Panc1 (cell line): ENCODE results near the gene CREB3L2. TPM values are rescaled to one million over a fixed set of nuclear protein-coding genes. Genes with fewer than 3 reads are reported as not detected.

Experiments
- ATAC-seq: fragments of 200-7000 bp; cut with Tn5 transposase; 2 replicates; pipeline ENCODE4 v1.9.1; 2020; ENCODE audit warnings: mild to moderate bottlenecking, moderate library complexity
- BruUV-seq: library from RNA; stranded (reverse); fragments of 400-500 nt; replicated peaks from 2 replicates; lab custom pipeline; 2021; lab: Mats Ljungman, UMichigan
- CTCF ChIA-PET: fragments of 300-600 bp; sonication (Branson Sonifier 250); formaldehyde crosslinking; loops from one replicate; lab custom pipeline; 2022; ENCODE audit warnings: antibody characterized with exemption; lab: Charles Lee
- POLR2A ChIA-PET: fragments of 300-600 bp; sonication (Branson Sonifier 250); formaldehyde crosslinking; loops from one replicate; lab custom pipeline; 2022; ENCODE audit warnings: antibody characterized with exemption; lab: Charles Lee
- DNase-seq: peaks from one replicate; pipeline ENCODE4 v3.0.0-alpha.2; 2010; ENCODE audit warnings: low read depth, low spot score
- H3K27ac ChIP-seq: 2 replicates; pipeline ENCODE4 v1.5.1; 2011; ENCODE audit warnings: mild to moderate bottlenecking, low read length, inconsistent platforms
- H3K27me3 ChIP-seq: fragments of 200-500 bp; sonication (Bioruptor generic); 2 replicates; pipeline ENCODE4 v1.6.0; 2014; ENCODE audit warnings: low read length, inconsistent platforms; ENCODE audit not compliant: control insufficient read depth, insufficient read depth
- H3K36me3 ChIP-seq: fragments of 200-500 bp; sonication (Bioruptor generic); 2 replicates; pipeline ENCODE4 v1.5.1; 2014; ENCODE audit warnings: inconsistent platforms, mild to moderate bottlenecking, low read length, moderate library complexity; ENCODE audit not compliant: control insufficient read depth, insufficient read depth
- H3K4me1 ChIP-seq: 2 replicates; pipeline ENCODE4 v1.5.1; 2011; ENCODE audit warnings: inconsistent platforms, mild to moderate bottlenecking, low read length, moderate library complexity; ENCODE audit not compliant: control insufficient read depth, insufficient read depth
- H3K4me3 ChIP-seq, 2 experiments: 2 replicates each; pipeline ENCODE4 v1.5.1; 2011 to 2012; ENCODE audit warnings: low read depth in 2 of 2, low read length in 2 of 2, mild to moderate bottlenecking in 2 of 2, inconsistent platforms in 1 of 2, moderate library complexity in 1 of 2
- H3K9me3 ChIP-seq: fragments of 200-500 bp; sonication (Bioruptor generic); 2 replicates; pipeline ENCODE4 v1.5.1; 2014; ENCODE audit warnings: low read depth, mild to moderate bottlenecking, inconsistent platforms, low read length, moderate library complexity; ENCODE audit not compliant: control insufficient read depth, insufficient read depth
- POLR2AphosphoS5 ChIP-seq: IDR thresholded peaks from 2 replicates; pipeline ENCODE4 v1.6.1; 2012; ENCODE audit warnings: mild to moderate bottlenecking, low read depth, low read length, moderate library complexity
- SIN3A ChIP-seq: IDR thresholded peaks from 2 replicates; pipeline ENCODE4 v1.6.1; 2012; ENCODE audit warnings: low read depth, mild to moderate bottlenecking, low read length, moderate library complexity, borderline replicate concordance; ENCODE audit not compliant: insufficient read depth
- TCF7L2 ChIP-seq: IDR thresholded peaks from 2 replicates; pipeline ENCODE4 v1.6.1; 2011; ENCODE audit warnings: mild to moderate bottlenecking, low read depth, low read length, inconsistent platforms
- in situ Hi-C: cut with HindIII; loops from 2 replicates; pipeline ENCODE4 v1.10.0; 2016; ENCODE audit warnings: low sequenced_read_pairs, low pct_unique_long_range_greater_than_20kb
- intact Hi-C: fragments of 100-400 bp; cut with micrococcal nuclease; formaldehyde crosslinking; loops from one replicate; pipeline ENCODE4 v1.10.0; 2022; ENCODE audit not compliant: unreplicated experiment
- total RNA-seq: library from RNA; stranded (reverse); gene quantifications from one replicate; pipeline ENCODE4 v1.2.1, GENCODE V29; 2021; ENCODE audit not compliant: unreplicated experiment
- TF ChIP-seq, protein P1 (sequence below): fragments of 450-650 bp; IDR thresholded peaks from 2 replicates; pipeline ENCODE4 v1.5.1; 2017; ENCODE audit warnings: mild to moderate bottlenecking
- TF ChIP-seq, protein P2 (sequence below), 2 experiments: IDR thresholded peaks; 2 replicates each; pipeline ENCODE4 v1.6.1; 2011 to 2012; ENCODE audit warnings: low read depth in 2 of 2, control low read depth in 1 of 2, low read length in 1 of 2, mild to moderate bottlenecking in 1 of 2, moderate library complexity in 1 of 2; ENCODE audit not compliant: insufficient read depth in 1 of 2

CREB3L2 gene
- total RNA-seq, 1 experiment from 2014 or later = 22.7 TPM

DNA sequence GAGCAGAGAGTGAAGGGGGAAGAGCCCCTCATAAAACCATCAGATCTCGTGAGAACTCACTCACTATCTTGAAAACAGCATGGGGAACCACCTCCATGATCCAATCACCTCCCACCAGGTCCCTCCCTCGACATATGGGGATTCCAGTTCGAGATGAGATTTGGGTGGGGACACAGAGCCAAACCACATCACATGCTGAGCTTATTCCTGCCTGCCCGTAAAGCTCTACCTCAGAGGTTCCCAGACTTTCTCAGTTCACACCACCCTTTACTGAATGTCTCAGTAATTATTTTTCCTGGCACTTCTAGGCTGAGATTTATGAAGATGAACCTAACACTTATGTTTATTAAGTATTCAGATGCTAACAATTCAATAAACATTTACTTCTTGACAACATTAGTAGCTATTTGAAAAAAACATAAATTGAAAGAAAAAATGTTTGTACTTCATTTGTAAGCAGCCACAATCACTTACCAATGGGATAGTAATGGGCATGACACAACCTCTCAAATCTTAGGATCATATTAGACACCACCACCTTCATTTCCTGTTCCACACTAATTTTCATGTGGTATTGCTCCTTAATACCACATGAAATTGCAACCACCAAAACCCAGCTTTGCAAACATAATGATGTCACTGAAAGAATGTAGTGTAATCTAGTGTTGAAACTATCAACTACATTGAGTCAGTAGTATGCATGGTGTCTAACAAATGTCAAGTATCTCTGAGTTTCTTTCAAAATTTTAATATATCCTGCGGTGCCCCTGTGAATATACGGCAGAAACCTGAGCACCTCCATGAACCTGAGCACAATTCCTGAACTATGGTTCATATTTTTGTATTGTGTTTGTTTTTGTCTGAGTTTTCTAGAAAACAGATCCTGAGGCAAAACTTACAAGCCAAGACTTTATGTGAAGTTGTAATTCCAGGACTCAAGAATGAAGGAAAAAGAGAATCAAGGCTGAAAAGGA is 150.6 kb downstream of the CREB3L2 start:
- ATAC-seq (no peak), DNase-seq (no peak)
- TF ChIP-seq, protein P1, sequence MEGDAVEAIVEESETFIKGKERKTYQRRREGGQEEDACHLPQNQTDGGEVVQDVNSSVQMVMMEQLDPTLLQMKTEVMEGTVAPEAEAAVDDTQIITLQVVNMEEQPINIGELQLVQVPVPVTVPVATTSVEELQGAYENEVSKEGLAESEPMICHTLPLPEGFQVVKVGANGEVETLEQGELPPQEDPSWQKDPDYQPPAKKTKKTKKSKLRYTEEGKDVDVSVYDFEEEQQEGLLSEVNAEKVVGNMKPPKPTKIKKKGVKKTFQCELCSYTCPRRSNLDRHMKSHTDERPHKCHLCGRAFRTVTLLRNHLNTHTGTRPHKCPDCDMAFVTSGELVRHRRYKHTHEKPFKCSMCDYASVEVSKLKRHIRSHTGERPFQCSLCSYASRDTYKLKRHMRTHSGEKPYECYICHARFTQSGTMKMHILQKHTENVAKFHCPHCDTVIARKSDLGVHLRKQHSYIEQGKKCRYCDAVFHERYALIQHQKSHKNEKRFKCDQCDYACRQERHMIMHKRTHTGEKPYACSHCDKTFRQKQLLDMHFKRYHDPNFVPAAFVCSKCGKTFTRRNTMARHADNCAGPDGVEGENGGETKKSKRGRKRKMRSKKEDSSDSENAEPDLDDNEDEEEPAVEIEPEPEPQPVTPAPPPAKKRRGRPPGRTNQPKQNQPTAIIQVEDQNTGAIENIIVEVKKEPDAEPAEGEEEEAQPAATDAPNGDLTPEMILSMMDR = no peak
- TF ChIP-seq, protein P2, sequence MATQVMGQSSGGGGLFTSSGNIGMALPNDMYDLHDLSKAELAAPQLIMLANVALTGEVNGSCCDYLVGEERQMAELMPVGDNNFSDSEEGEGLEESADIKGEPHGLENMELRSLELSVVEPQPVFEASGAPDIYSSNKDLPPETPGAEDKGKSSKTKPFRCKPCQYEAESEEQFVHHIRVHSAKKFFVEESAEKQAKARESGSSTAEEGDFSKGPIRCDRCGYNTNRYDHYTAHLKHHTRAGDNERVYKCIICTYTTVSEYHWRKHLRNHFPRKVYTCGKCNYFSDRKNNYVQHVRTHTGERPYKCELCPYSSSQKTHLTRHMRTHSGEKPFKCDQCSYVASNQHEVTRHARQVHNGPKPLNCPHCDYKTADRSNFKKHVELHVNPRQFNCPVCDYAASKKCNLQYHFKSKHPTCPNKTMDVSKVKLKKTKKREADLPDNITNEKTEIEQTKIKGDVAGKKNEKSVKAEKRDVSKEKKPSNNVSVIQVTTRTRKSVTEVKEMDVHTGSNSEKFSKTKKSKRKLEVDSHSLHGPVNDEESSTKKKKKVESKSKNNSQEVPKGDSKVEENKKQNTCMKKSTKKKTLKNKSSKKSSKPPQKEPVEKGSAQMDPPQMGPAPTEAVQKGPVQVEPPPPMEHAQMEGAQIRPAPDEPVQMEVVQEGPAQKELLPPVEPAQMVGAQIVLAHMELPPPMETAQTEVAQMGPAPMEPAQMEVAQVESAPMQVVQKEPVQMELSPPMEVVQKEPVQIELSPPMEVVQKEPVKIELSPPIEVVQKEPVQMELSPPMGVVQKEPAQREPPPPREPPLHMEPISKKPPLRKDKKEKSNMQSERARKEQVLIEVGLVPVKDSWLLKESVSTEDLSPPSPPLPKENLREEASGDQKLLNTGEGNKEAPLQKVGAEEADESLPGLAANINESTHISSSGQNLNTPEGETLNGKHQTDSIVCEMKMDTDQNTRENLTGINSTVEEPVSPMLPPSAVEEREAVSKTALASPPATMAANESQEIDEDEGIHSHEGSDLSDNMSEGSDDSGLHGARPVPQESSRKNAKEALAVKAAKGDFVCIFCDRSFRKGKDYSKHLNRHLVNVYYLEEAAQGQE (IDR thresholded peaks at IDR 0.05; ENCODE audit: insufficient read depth in 1 of 2, low read depth in 2 of 2, low read length in 1 of 2) = no peak
- TF ChIP-seq TCF7L2 (no peak), POLR2AphosphoS5 (no peak), SIN3A (no peak)
- no peak overlapping the region for H3K27ac ChIP-seq
- H3K9me3 ChIP-seq = no peaks in the 10 kb centered on the region
- no peak overlapping the region for H3K4me3 ChIP-seq
- H3K36me3 ChIP-seq = no peaks in the 10 kb centered on the region
- H3K4me1 ChIP-seq = no peaks in the 10 kb centered on the region
- BruUV-seq = no TSS peak
- POLR2A ChIA-PET = no interaction called here
- intact Hi-C loops (no loop called here), in situ Hi-C loops (no loop called here)
- CTCF ChIA-PET = no interaction called here
- H3K27me3 ChIP-seq = peaks cover 24% of the 10 kb centered on the region

DNA sequence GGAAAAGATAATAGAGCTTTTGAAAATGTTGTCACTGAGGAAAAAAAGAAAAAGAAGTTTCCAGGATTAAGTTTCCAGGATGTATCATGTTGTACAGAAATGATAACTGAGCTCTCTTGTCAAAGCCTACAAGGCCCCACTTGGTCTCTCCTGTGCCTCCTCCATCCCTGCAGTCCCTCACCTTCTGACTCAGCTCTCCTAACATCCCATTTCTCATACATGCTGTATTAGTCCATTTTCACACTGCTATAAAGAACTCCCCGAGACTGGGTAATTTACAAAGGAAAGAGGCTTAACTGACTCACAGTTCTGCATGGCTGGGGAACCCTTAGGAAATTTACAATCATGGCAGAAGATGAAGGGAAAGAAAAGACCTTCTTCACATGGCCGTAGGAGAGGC is 151.3 kb downstream of the CREB3L2 start:
- DNase-seq = no peak
- H3K4me3 ChIP-seq = no peak overlapping the region
- H3K27ac ChIP-seq = no peak overlapping the region
- no peak for ATAC-seq
- TF ChIP-seq, protein P2 (IDR thresholded peaks at IDR 0.05; ENCODE audit: insufficient read depth in 1 of 2, low read depth in 2 of 2, low read length in 1 of 2) = no peak
- TF ChIP-seq SIN3A (no peak), TCF7L2 (no peak), POLR2AphosphoS5 (no peak)
- TF ChIP-seq, protein P1 = no peak
- ChIA-PET CTCF (no interaction called here), POLR2A (no interaction called here)
- in situ Hi-C loops (no loop called here), intact Hi-C loops (no loop called here)
- H3K4me1 ChIP-seq = no peaks in the 10 kb centered on the region
- no peaks in the 10 kb centered on the region for H3K9me3 ChIP-seq
- no TSS peak for BruUV-seq
- no peaks in the 10 kb centered on the region for H3K36me3 ChIP-seq
- peaks cover 30% of the 10 kb centered on the region for H3K27me3 ChIP-seq
